Neuron (in vitro differentiated cells): Measurements from ENCODE around the gene TOMM70.

ENCODE experiments used
- H2AFZ ChIP-seq: one replicate; pipeline ENCODE4 v1.6.1; 2013; ENCODE audit warnings: low read depth, mild to moderate bottlenecking, inconsistent platforms, low read length, moderate library complexity
- H3K27me3 ChIP-seq: one replicate; pipeline ENCODE4 v1.6.1; 2013; ENCODE audit warnings: low read length; ENCODE audit not compliant: insufficient read depth
- H3K36me3 ChIP-seq: one replicate; pipeline ENCODE4 v1.6.1; 2013; ENCODE audit warnings: low read length; ENCODE audit not compliant: insufficient read depth
- H3K4me1 ChIP-seq: one replicate; pipeline ENCODE4 v1.6.1; 2013; ENCODE audit warnings: low read length; ENCODE audit not compliant: insufficient read depth
- H3K4me3 ChIP-seq: 2 replicates; pipeline ENCODE4 v1.5.1; 2013; ENCODE audit warnings: mild to moderate bottlenecking, low read length, moderate library complexity
- H3K9me3 ChIP-seq: one replicate; pipeline ENCODE4 v1.6.1; 2013; ENCODE audit warnings: low read length

The TOMM70 gene

DNA sequence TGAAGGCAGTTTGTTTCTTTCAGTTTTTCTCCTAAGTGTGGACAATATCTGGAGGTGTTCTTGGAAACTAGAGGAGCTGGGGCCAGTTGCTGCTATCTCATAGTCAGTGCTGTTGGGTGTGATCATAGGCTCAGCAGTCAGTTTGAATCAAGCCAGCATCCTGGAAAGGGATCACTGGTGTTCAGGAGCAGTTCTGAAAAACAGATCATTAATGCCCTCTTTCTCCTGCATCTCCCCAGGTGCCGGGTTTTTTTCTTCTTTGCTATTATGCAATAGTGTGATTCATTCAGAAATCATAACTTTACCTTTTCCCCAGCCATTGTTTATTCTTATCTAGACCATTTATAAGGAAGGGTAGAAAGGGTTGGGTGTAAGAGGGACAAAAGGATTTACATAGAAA is 24.4 kb upstream of the TOMM70 start:
- Histone ChIP-seq H3K4me3 (no peak overlapping the region), H3K27me3 (no peaks in the 10 kb centered on the region), H3K4me1 (peaks cover 4% of the 10 kb centered on the region), H3K9me3 (no peaks in the 10 kb centered on the region), H2AFZ (no peak overlapping the region), H3K36me3 (no peaks in the 10 kb centered on the region)

DNA sequence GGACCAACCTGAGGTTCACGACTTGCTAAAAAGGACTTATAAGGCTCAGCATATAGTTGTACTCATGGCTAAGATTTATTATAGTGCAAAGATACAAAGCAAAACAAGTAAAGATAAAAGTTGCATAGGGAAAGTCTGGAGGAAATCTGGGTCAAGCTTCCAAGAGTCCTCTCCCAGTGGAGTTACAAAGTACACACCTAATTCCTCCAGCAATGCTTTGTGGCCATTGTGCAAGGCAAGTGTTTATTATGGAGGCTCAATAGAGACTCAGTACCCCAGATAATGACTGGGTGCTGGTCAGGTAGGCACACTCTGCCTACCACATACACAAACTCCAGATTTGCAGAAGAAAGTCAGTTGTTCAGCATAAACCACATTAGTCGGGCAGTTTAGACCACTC is 23.4 kb upstream of the TOMM70 start:
- no peaks in the 10 kb centered on the region for H3K9me3 ChIP-seq
- H3K4me1 ChIP-seq = peaks cover 4% of the 10 kb centered on the region
- no peaks in the 10 kb centered on the region for H3K36me3 ChIP-seq
- H3K27me3 ChIP-seq = no peaks in the 10 kb centered on the region
- H3K4me3 ChIP-seq = no peak overlapping the region
- no peak overlapping the region for H2AFZ ChIP-seq

DNA sequence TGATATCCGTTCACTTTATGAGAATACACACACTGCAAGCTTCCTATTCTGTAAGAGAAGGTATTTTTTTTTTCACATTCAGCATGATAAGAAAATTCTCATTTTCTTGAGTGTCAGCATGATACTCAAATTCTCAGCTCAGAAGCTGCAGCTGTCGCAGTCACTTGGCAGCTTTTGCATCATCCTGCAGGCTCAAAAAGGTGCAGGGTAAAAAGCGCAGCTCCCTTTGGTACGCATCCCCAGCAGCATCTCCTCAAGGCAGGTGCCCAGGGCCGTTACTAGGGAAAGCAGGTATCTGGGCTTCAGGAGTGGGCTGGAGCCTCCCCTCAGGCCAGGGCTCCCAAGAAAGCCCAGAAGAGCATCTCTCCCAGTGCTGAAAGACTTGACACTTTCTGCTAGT is 22.7 kb upstream of the TOMM70 start:
- Histone ChIP-seq H2AFZ (no peak overlapping the region), H3K4me1 (peaks cover 4% of the 10 kb centered on the region), H3K36me3 (no peaks in the 10 kb centered on the region), H3K27me3 (no peaks in the 10 kb centered on the region), H3K4me3 (no peak overlapping the region), H3K9me3 (no peaks in the 10 kb centered on the region)

DNA sequence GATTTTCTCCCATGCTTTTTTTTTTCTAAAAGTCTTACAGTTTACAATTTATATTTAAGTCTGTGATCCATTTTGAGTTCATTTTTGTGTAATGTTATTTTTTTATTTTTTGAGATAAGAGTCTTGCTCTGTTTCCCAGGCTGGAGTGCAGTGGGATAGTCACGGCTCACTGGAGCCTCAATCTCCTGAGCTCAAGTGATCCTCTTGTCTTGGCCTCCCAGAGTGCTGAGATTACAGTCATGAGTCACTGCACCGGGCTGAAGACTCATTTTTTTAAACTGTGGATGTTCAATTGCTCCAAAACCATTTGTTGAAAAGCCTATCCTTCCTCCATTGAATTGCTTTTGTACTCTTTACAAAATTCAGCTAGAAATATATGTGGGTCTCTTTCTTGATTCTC is 20.0 kb upstream of the TOMM70 start:
- Histone ChIP-seq H3K36me3 (no peaks in the 10 kb centered on the region), H3K27me3 (no peaks in the 10 kb centered on the region), H3K4me1 (peaks cover 4% of the 10 kb centered on the region), H2AFZ (no peak overlapping the region), H3K9me3 (no peaks in the 10 kb centered on the region), H3K4me3 (no peak overlapping the region)

DNA sequence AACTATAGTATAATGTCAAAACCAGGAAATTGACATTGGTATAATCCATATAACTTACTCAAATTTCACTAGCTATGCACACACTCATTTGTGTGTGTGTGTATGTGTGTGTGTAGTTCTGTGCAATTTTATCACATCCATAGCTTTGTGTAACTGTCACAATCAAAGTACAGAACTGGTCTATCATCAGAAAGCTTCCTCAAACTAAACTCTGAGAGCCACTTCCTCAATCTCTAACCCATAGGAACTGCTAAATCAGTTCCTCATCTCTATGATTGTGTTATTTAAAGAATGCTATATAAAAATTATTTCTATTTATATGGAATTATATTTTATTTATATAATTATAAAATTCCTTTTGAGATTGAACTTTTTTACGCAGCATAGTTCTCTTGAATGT is 18.5 kb upstream of the TOMM70 start:
- H2AFZ ChIP-seq = no peak overlapping the region
- no peaks in the 10 kb centered on the region for H3K27me3 ChIP-seq
- H3K36me3 ChIP-seq = no peaks in the 10 kb centered on the region
- no peak overlapping the region for H3K4me3 ChIP-seq
- H3K9me3 ChIP-seq = no peaks in the 10 kb centered on the region
- H3K4me1 ChIP-seq = peaks cover 4% of the 10 kb centered on the region

DNA sequence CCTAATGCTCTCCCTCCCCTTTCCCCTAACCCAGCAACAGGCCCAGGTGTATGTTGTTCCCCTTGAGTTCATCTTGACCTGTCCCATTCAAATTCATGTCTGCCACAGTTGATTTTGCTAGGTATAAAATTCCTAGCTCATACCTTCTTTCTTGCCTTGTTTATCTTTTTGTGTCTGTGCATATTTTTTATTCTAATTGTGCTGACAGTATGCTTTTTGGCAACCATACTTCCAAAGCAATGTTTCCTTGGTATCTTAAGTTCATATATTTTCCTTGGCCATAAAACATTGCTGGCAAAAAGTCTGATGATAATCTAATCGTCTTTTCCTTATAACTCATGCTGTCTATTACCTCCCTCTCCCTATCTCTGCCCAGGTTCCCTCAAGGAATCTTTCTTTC is 16.0 kb upstream of the TOMM70 start:
- H3K36me3 ChIP-seq = peaks cover 3% of the 10 kb centered on the region
- no peaks in the 10 kb centered on the region for H3K27me3 ChIP-seq
- H2AFZ ChIP-seq = no peak overlapping the region
- no peak overlapping the region for H3K4me3 ChIP-seq
- H3K9me3 ChIP-seq = no peaks in the 10 kb centered on the region
- peaks cover 4% of the 10 kb centered on the region for H3K4me1 ChIP-seq

DNA sequence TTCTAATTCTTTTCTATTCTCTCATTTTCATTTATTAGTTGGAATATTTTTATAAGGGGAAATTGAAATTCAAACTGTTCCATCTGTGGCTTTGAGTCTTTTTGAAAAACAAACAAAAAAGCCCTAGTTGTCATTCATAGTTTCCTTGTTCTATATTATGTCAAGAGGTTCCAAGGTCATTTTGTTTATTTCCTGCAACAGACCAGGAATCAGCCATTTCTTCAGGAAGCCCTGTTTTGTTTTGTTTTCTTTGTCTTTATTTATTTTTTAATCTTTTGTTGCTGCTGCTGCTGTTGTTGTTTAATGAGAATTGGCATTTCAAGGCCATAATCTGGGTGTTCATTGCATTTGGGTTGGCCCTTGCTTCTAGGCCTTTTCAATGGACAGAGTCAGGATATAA is 15.3 kb upstream of the TOMM70 start:
- Histone ChIP-seq H3K9me3 (no peaks in the 10 kb centered on the region), H3K4me3 (no peak overlapping the region)

DNA sequence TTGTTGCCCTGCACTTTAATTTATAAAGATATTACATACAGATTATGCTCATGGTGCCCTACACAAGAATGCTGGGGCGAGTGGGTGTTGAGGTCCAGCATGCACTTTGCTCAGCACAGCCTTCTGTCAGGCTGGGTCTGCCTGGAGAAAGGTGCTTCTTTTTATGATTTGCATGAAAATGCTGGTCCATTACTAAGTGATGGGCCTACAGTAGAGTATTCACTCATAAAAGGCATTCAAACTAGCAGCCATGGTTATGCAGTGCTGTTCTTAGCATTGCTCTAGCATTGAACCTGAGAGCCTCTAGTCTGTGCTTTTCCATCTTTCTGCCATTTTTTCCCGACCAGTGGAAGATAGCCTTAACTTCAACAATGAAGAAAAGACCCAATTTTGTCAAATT is 12.7 kb upstream of the TOMM70 start:
- Histone ChIP-seq H3K9me3 (no peaks in the 10 kb centered on the region), H2AFZ (no peak overlapping the region), H3K4me3 (no peak overlapping the region), H3K27me3 (no peaks in the 10 kb centered on the region), H3K4me1 (no peaks in the 10 kb centered on the region), H3K36me3 (peaks cover 9% of the 10 kb centered on the region)

More for the DNA sequence above, 15.3 kb upstream of the TOMM70 start:
- Histone ChIP-seq H3K27me3 (no peaks in the 10 kb centered on the region), H2AFZ (no peak overlapping the region), H3K36me3 (peaks cover 3% of the 10 kb centered on the region), H3K4me1 (peaks cover 4% of the 10 kb centered on the region)

DNA sequence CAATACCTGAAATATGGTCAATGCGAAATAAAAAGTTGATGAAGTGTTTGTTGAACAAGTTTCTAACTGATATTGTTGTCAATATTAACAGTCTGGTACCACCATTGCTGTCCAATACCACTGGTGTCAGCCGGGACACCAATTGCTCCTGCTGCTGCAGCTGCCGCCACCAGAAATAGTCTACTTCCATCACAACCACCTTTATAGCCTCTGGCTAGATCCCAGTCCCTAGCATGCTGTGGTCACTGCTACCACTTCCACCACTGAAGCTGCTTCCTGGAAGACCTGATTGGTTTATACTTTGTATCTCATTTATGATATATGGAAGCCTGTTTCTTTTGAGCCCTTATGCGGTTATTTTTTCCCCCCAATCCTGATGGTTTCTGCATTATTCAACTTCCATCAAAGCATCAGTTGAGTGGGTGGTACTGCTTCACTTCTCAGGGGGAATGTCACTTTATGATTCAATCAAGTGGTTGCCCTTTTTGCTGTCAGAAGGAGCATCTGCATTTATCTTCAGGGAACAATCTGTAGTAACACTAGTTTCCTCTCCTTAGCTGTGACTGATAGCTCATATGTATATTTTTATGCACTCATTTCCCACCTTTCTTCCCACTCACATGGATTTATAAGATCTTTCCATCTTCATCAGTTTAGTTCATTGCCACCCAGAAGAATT is 12.2 kb upstream of the TOMM70 start:
- Histone ChIP-seq H3K36me3 (peaks cover 9% of the 10 kb centered on the region), H3K27me3 (no peaks in the 10 kb centered on the region), H3K4me3 (no peak overlapping the region), H3K4me1 (no peaks in the 10 kb centered on the region), H3K9me3 (no peaks in the 10 kb centered on the region), H2AFZ (no peak overlapping the region)

DNA sequence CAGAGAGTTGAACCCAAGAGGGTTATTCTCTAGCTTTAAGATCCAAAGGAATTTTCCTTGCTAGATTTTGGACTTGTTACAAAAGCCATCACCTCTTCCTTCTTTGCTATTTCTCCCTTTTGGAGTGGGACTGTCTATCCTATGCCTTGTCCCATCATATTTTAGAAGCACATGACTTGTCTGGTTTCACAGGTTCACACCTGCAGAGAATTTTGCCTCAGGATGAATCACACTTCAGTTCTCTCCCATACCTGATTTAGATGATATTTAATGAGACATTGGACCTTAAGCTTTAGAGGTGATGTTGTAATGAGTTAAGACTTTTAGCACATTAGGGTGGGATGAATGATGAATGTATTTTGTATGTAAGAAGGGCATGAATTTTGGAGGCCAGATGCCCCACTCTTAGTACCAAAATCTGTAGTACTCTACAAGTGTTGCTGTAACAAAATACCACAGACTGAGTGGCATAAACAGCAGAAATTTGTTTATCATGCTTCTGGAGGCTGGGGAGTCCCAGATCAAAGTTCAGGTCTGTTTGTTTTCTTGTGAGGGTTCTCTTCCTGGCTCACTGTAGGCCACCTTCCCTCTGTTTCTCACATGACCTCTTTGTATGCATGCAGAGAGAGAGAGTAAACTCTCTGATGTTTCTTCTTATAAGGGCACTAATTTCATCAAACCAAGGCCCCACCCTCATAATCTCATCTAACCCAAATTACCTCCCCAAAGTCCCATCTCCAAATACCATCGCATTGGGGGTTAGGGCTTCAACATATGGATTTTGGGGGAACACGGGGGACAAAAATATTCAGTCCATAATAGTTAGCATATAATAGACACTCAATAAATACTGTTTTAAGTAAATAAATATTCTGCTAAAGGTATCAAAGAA is 10.4 kb upstream of the TOMM70 start:
- Histone ChIP-seq H3K4me1 (no peaks in the 10 kb centered on the region), H3K9me3 (no peaks in the 10 kb centered on the region), H3K4me3 (no peak overlapping the region), H2AFZ (no peak overlapping the region), H3K36me3 (peaks cover 9% of the 10 kb centered on the region), H3K27me3 (no peaks in the 10 kb centered on the region)

DNA sequence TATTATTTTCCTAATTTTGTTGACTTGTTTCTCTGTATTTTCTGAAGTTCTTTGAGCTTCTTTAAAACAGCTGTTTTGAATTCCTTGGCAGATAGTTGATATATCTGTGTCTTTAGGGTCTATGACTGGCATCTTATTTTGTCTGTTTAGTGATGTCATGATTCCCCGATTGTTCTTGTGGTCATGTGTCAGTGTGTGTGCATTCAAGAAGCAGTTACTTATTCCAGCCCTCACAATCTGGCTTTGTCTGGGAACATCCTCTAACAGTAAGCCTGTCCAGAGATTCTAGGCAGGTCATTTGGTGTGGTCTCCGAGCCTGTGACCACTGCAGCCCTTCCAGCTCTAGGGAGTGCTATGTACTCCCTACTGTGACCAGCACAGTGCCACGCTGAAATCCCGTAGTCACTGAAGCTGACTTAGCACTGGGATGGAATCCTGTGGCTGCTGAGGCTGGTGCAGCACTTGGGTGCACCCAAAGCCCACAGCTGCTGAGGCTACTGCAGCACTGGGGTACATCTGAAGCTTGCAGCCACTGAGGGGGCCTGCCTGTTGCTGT is 7.2 kb upstream of the TOMM70 start:
- no peaks in the 10 kb centered on the region for H3K4me1 ChIP-seq
- H3K27me3 ChIP-seq = no peaks in the 10 kb centered on the region
- no peak overlapping the region for H3K4me3 ChIP-seq
- H3K36me3 ChIP-seq = peaks cover 9% of the 10 kb centered on the region
- H3K9me3 ChIP-seq = no peaks in the 10 kb centered on the region
- H2AFZ ChIP-seq = no peak overlapping the region

DNA sequence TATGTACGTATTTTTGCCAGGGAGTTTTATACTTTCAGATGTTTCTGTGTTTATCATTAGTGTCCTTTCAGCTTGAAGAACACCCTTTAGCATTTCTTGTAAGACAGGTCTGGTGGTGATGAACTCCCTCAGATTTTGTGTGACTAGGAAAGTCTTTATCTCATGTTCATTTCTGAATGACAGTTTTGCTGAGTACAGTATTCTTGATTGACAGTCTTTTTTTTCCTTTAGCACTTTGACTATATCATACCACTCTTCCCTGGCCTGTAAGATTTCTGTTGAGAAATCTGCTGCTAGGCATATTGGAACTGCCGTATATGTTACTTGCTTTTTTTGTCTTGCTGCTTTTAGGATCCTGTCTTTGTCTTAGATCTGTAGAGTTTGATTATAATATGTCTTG is 6.3 kb upstream of the TOMM70 start:
- H3K4me3 ChIP-seq = no peak overlapping the region
- no peaks in the 10 kb centered on the region for H3K9me3 ChIP-seq
- peaks cover 9% of the 10 kb centered on the region for H3K36me3 ChIP-seq
- no peaks in the 10 kb centered on the region for H3K27me3 ChIP-seq
- H3K4me1 ChIP-seq = peaks cover 3% of the 10 kb centered on the region
- no peak overlapping the region for H2AFZ ChIP-seq

DNA sequence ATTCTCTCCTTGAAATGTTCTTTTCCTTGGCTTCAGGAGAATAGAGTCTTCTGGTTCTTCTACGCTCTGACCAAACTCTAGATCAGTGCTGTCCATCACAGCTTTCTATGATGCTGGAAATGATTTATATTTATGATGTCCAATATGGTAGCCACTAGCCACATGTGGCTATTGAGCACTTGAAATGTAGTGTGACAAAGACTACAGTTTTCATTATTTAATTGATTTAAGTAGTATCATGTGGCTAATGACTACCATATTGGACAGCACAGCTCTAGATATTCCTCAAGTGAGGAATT is 3.3 kb upstream of the TOMM70 start:
- peaks cover 2% of the 10 kb centered on the region for H3K36me3 ChIP-seq
- H3K9me3 ChIP-seq = no peaks in the 10 kb centered on the region
- H3K4me1 ChIP-seq = peaks cover 12% of the 10 kb centered on the region
- H2AFZ ChIP-seq = peak overlapping the region; percentile 68
- H3K4me3 ChIP-seq = peak overlapping the region; percentile 76
- H3K27me3 ChIP-seq = no peaks in the 10 kb centered on the region
